Retinal pigment epithelial cell (primary cell): ENCODE measurements around the gene CNPY4.
A peak's percentile ranks its signal among the peaks of the same experiment; 100 is the strongest.
"Not testable (repeated sequence)": the region's sequence is repeated elsewhere in the genome, so short reads cannot be mapped to it uniquely, and the experiment has no call there.

Experiments
- DNase-seq: peaks from one replicate; pipeline ENCODE4 v3.0.0-alpha.2; 2010; ENCODE audit warnings: low read depth
- H3K4me3 ChIP-seq: 2 replicates; pipeline ENCODE4 v1.5.1; 2011; ENCODE audit warnings: mild to moderate bottlenecking, low read length, control low read depth, moderate library complexity
- TF ChIP-seq, protein P1 (sequence below): conservative IDR thresholded peaks from 2 replicates; pipeline ENCODE4 v1.5.1; 2011; ENCODE audit warnings: low read depth, low read length, control low read depth, inconsistent platforms

The CNPY4 gene

DNA sequence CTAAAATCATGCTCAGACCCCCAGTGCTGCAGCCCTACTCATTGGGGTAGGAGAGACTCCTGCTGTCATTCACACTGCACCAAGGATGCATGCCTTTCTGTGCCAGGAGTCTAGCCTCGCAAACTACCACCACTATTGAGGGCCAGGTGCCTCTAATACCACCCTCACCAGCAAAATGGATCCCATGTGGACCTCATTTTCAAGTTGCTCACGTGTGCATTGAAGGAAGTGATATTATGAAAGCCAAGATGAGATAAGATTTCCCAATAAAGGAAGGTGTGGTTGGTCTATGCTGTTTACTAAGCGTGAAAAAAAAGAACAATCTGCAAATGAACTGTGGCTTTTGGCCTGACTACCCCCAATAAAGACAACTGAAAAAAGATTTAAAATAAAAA, 22.1 kb downstream of the CNPY4 start:
- DNase-seq: no peak
- TF ChIP-seq, protein P1, sequence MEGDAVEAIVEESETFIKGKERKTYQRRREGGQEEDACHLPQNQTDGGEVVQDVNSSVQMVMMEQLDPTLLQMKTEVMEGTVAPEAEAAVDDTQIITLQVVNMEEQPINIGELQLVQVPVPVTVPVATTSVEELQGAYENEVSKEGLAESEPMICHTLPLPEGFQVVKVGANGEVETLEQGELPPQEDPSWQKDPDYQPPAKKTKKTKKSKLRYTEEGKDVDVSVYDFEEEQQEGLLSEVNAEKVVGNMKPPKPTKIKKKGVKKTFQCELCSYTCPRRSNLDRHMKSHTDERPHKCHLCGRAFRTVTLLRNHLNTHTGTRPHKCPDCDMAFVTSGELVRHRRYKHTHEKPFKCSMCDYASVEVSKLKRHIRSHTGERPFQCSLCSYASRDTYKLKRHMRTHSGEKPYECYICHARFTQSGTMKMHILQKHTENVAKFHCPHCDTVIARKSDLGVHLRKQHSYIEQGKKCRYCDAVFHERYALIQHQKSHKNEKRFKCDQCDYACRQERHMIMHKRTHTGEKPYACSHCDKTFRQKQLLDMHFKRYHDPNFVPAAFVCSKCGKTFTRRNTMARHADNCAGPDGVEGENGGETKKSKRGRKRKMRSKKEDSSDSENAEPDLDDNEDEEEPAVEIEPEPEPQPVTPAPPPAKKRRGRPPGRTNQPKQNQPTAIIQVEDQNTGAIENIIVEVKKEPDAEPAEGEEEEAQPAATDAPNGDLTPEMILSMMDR: no peak

DNA sequence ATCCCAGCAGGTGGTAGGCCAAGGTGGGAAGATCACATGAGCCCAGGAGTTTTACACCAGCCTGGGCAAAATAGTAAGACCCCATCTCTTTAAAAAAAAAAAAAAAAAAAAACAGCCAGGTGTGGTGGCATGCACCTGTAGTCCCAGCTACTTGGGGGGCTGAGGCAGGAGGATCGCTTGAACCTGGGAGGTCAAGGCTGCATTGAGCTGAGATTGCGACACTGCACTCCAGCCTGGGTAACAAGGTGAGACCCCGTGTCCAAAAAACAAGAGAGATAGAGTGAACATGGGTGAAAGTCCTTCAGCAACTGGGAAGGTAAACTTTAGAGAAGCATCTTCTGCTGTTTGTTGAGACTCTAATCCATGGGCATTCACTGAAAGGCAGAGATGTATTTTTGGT, 23.0 kb downstream of the CNPY4 start:
- DNase-seq: no peak
- TF ChIP-seq, protein P1: no peak
- H3K4me3 ChIP-seq: no peak overlapping the region

More for the DNA sequence above, 22.1 kb downstream of the CNPY4 start:
- no peak overlapping the region for H3K4me3 ChIP-seq

DNA sequence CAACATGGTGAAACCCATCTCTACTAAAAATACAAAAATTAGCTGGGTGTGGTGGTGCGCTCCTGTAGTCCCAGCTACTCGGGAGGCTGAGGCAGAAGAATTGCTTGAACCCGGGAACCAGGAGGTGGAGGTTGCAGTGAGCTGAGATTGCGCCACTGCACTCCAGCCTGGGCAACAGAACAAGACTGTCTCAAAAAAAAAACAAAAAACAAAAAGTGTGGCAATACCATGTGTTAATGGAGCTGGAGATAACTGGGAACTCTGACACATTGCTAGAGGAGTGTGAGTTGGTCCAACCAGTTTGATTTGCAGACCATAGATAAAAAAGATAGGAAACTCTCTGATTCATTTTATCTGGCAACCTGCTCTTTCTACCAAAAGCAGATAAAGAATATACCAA, 26.9 kb downstream of the CNPY4 start:
- not testable (repeated sequence) for DNase-seq, H3K4me3 ChIP-seq

DNA sequence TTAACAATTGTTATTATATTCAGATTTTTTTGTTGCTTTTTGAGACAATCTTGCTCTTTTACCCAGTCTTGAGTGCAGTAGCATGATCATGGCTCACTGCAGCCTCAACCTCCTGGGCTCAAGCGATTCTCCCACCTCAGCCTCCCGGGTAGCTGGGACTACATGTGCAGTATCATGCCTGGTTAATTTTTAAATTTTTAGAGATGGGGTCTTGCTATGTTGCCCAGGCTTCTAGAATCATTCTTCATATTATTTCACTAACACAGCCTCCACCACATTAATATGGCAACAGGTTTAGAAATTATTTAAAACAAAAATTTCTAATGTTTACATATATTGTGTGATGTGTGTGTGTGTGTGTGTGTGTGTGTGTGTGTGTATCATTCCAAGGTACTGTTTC, 27.8 kb downstream of the CNPY4 start:
- TF ChIP-seq, protein P1: no peak
- DNase-seq: no peak
- no peak overlapping the region for H3K4me3 ChIP-seq

DNA sequence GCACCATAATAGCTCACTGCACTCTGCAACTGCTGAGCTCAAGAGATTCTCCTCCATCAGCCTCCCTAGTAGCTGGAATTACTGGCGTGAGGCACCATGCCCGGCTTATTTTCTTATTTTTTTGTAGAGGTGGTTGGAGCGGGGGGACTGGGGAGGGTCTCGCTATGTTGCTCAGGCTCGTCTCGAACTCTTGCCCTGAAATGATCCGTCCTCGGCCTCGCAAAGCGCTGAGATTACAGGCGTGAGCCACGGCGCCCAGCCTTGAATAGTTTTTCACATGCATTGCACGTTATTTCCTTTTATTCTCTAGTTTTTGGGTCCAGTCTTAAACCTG, 28.8 kb downstream of the CNPY4 start:
- H3K4me3 ChIP-seq: peak overlapping the region; percentile 53
- TF ChIP-seq, protein P1: no peak
- no peak for DNase-seq

DNA sequence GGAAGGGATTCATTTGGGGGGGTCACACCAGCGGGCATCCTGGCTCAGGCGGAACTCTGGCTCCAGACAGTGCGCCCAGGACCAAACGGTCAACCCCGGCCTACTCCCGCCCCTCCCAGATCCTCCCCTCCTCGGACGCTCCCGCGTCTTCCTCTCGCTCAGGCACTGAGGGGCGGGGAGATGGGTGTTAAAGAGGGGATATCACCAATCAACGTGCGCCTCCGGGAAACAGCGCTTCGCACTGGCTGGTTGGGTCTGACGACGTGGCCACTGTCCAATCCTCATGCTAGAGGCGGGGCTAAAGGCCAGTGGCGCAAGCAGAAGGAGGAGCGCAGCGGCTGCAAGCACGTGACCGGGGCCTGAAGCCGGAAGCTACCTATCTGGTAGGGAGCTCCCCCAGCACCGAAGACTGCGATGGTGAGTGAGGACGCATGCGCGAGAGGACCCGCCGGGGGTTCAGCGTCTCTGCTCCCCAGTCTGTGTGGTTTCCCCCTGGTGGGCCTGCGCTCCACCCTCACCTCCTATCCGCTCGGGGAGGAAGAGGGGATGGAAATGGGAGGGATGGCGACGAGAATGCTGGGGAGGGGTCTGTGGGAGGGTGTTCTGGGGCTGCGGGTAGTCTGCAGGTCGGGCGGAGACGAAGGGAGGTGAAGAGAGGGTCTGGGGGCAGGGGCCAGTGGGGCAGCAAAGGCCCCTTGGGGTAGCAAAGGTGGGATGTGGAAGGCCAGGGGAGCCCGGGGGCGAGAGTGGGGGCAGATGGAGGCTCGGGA, 29.3 kb downstream of the CNPY4 start, which contains the start of gene LAMTOR4:
Gene LAMTOR4 (plus strand): TSS at position 360 of the 770 bp plus-strand sequence. CDS start 55 bp downstream, at position 415.
- peak within 1 kb of the TSS; percentile 98 for H3K4me3 ChIP-seq
- TF ChIP-seq, protein P1: peak; percentile 8
- peak; percentile 98 for DNase-seq

DNA sequence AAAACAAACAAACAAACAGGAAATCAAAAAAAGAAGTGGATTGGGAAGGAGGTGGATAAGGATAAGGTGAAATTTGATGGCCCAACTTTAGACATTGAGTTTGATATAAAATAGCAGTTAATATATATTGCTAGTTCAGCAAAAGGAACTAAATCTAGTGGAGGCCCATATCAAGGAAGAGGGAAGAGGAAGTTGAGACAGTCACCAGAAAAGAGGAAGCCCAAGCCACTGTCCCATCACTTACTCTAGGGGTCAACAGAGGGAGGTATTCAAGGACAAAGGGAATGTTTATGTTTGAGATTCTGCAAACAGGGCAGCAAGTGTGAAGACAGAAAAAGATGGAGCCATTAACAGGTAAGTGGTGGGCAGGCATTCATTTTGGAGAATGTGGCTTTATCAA, 33.0 kb downstream of the CNPY4 start:
- TF ChIP-seq, protein P1: no peak
- DNase-seq: no peak
- H3K4me3 ChIP-seq: no peak overlapping the region
